Measurements from ENCODE around the gene SLX9.

- TF ChIP-seq CTCF (IDR thresholded peaks at IDR 0.05; ENCODE audit: insufficient read depth, low read depth, low read length) (no peak), EZH2 (IDR thresholded peaks at IDR 0.05; ENCODE audit: insufficient read depth, low read length) (no peak)
These were observed 40.7 kb upstream of the SLX9 start for GRCh38 chr21:44898851-44899767.

Data from astrocyte (in vitro differentiated cells and primary cell).